Measurements from ENCODE around the gene PEAK3.
"Not testable (repeated sequence)": the region's sequence is repeated elsewhere in the genome, so short reads cannot be mapped to it uniquely, and the experiment has no call there.

The PEAK3 gene

GRCh38 chr19:2288818-2289713 lies 7.1 kb upstream of the PEAK3 start:
- DNase-seq = peak in 1 of 6 experiments; percentile 52

GRCh38 chr19:2288338-2288817 lies 6.4 kb upstream of the PEAK3 start:
- no peak for DNase-seq

- DNase-seq = no peak
Observed at GRCh38 chr19:2287585-2288337, 5.8 kb upstream of the PEAK3 start.

- no peak for DNase-seq
Observed at GRCh38 chr19:2286402-2287140, 4.6 kb upstream of the PEAK3 start.

- DNase-seq = no peak
Observed at GRCh38 chr19:2283835-2284507, 2.0 kb upstream of the PEAK3 start.

GRCh38 chr19:2282862-2283237 lies 875 bp upstream of the PEAK3 start:
- DNase-seq = no peak

- not testable (repeated sequence) for DNase-seq
Observed at GRCh38 chr19:2281265-2282061, 512 bp downstream of the PEAK3 start.

- no peak for DNase-seq
Observed at GRCh38 chr19:2280633-2281264, 1.2 kb downstream of the PEAK3 start.

GRCh38 chr19:2278459-2279158 lies 3.4 kb downstream of the PEAK3 start:
- no peak for DNase-seq

- DNase-seq = no peak
Observed at GRCh38 chr19:2277138-2277537, 4.8 kb downstream of the PEAK3 start.

- DNase-seq = no peak
Observed at GRCh38 chr19:2276429-2276986, 5.5 kb downstream of the PEAK3 start.

- no peak for DNase-seq
Observed at GRCh38 chr19:2275588-2276428, 6.2 kb downstream of the PEAK3 start.

- peak; percentile 36 to 68 (median 53) for DNase-seq
Observed at GRCh38 chr19:2274931-2275535, 6.9 kb downstream of the PEAK3 start.

GRCh38 chr19:2274185-2274711 lies 7.7 kb downstream of the PEAK3 start:
- DNase-seq = no peak

GRCh38 chr19:2273356-2274184 lies 8.4 kb downstream of the PEAK3 start:
- DNase-seq = peak; percentile 49 to 77 (median 68)

- DNase-seq = peak in 5 of 6 experiments; percentile 26 to 44 (median 43)
Observed at GRCh38 chr19:2271234-2272103, 10.5 kb downstream of the PEAK3 start.

Measured in stimulated activated naive CD4-positive, alpha-beta T cell (primary cell).